GM21390 (cell line): ENCODE measurements around the gene CHAF1A.
A peak's percentile ranks its signal among the peaks of the same experiment; 100 is the strongest.

Experiments used
- ATAC-seq: cut with Tn5 transposase; IDR thresholded peaks from one replicate; pipeline ENCODE4 v1.9.1; 2021; ENCODE audit not compliant: unreplicated experiment

CHAF1A gene

DNA sequence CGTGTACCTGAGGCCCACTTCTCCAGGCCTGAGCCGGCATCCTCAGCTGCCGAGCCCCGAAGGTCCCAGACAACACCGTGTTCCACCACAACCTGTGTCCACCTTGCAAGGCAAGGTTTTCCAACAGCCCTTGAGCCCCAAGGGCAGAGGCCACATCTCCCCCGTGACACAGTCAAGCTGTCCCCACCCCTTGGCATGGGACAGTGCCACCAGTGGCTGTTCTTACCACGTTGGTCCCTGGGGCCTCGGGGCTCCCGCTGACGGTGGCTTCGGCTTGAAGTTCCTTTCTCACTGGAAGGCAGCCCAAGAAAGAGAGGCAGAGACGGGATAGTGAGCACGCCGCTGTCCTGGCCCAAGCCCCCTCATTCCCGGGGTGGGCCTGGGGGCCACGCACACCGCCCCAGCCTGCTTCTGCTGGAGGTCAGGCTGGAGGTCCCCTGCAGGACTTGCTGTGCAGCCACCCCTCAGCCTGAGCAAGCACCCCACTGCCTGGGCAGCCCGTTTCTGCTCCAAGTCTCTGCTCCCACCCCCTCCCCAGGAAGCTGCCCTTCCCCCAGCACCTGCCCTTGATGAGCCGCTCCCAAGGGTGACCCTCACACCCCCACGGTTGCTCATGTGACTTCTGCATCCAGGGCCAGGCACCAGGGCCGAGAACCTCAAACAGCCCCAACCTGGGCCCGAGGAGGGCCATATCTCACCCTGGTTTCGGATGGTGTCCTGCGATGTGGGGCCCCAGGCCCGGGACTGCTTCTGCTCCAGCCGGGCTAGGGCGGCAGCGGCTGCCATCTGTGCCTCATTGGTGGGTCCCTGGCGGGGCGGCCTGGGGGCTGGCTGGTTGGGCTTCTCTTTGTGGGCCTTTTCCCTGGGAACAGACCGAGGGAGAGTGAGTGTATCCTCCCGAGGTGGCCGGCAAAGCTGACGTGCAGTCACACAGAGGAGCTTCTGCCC, 51.1 kb downstream of the CHAF1A start:
- no peak for ATAC-seq

DNA sequence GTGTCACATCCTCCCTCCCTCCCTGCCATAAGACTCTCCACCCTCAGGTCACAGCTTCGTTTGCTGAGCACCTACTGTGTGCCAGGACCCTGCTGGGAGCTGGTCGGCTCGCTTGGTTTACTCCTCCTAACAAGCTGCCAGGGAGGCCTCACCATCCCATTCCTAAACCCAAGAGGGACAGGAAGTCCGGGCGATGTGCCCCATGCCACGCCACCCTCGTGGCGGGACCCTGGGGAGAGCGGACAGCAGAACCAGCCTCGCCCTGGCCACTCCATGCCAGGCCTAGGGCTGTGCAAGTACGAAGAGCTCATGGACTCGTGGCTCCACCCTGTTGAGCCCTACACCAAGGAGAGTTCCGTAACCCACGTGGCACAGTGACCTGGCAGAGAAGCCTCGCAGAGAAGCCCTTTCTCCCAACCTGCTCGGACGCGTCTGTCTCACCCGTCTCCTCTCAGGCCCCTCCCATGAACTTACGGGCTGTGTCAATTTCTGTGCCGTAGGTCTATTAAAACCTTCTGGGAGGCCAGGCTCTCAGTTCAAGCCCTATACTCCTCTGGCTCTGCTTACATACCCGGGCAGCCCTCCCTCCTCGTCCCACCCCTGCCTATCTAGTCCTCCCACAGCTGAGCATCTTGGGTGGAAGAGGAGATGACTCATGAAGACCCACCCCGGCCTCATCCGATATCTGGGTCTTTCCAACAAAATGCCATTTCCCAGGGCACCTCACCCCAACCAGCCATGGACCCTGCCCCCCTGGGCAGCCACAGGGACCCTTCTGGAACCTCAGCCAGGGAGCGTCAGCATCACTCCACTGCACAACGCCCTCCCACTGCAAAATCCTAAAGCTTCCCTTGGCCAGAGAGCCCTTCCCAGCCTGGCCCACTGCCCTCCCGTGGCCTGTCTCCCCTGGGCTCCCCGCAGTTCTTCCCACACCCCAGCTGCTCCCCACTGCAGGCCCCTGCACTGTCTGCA, 52.6 kb downstream of the CHAF1A start:
- ATAC-seq = no peak

DNA sequence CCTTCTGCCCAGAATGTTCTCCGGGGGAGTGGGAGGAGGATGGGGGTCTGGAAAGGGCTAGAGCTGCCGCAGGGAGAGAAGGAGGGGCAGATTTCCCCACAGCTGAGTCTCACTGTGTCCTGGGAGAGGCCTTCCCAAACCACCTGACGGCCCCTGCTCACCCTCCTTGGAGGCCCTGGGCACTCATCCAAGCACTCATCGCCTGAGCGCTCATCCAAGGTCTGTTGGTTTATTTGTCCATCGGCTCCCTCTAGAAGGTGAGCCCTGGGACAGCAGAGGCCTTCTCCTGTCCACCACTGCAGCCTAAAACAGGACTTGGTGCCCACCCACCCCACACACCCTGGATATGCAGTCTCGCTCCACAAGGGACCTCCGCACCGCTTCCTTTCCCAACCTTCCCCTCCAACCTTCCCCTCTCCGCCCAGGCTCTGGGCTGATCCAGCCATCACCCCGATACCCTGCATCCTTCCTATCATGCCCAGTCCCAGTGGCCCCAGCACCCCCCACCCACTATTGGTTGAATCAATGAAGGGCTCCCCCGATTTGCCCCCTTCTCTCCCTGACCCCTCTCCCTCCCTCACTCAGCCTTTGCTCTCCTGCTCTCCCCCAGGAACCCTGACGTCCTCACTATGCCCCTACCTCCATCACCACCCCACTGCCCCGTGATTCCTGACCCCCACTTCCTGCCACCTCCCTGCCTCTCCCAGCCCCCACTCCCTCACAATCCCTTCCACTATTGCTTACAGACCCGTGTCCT, 53.5 kb downstream of the CHAF1A start:
- ATAC-seq = no peak

DNA sequence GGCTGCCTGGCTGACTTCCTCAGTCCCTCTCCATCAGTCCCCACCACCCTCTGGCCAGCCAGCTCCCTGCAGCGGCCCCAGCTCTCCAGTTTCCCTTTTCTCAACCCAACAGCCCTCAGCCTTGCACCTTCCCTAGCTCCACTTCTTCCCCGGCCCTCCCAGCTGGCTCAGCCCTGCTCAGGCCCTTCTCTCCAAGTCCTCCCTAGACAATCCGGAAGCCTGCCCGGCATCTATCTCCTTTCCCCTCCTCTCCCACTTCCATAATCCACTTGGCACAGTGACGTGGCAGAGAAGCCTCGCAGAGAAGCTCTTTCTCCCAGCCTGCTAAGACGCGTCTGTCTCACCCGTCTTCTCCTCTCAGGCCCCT, 54.0 kb downstream of the CHAF1A start:
- ATAC-seq = no peak

DNA sequence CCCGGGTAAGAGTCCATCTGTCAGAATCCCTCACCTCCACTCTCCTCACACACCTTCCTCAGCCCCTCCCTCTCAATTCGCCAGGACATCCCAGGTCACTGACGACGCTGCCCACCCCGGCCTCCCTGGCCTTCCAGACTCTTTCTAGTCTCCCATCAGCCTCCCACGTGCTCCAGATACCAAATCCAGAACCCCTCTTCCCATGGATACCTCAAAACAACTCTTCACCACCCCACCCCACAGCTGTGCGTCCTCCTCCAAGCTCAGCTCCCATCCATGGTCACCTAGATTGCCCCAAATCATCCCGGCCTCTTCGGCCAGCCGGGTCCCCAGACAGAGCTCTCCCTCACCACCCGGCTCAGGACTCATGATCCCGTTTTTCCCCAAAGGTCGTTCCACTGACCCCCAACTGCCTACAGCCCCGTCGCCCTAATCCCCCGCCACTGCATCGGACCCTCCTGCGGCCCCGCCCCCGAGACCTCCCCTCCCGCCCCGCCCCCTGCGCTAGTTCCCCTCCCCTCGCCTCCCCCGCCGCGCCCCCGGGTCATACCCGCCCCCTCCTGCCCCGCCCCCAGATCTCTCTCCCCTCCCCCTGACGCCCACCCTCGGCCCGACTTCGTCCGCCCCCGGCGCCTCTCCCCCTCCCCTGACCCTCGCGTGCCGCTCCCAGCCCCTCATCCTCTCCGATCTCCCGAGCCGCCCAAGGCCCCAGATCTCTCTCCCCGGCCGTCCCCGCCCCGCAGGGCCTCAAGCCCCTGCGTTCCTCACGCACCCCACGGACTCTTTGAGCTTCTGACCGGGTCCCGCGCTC, 54.6 kb downstream of the CHAF1A start:
- ATAC-seq = no peak

DNA sequence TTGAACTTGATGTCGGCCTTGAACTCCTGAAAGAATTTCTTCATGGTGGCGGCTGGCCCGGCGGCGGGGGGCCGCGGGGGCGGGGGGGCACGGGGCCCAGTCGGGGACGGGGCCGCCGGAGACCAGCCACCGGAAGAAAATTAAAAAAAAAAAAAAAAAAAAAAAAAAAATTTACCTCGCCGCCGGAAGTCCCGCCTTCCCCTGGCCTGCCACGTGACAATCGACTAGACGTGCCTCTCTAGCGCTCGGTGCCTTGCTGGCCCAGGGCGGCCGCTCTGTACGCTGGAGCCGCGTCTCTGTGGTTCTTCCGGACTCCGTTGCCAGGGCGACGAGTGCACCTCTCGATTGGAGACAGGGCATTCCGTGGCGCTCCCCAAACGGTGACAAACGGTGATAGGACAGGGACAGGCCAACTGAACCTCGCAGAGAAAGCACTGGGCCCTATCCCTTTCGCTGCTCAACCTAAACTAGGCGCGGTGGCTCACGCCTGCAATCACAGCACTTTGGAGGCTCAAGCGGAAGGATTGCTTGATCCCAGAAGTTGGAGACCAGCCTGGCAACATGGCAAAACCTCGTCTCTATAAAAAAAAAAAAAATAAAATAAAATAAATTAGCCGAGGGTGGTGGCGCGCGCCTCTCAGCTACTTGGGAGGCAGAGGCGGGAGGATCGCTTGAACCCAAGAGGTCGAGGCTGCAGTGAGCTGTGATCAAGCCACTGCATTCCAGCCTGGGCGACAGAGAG, 55.4 kb downstream of the CHAF1A start, which contains the start of gene UBXN6:
Gene UBXN6, minus strand, starts transcription at position 141 of the 742 bp plus-strand sequence. Its CDS starts 97 bp downstream, at position 44.
- peak; percentile 88 for ATAC-seq

DNA sequence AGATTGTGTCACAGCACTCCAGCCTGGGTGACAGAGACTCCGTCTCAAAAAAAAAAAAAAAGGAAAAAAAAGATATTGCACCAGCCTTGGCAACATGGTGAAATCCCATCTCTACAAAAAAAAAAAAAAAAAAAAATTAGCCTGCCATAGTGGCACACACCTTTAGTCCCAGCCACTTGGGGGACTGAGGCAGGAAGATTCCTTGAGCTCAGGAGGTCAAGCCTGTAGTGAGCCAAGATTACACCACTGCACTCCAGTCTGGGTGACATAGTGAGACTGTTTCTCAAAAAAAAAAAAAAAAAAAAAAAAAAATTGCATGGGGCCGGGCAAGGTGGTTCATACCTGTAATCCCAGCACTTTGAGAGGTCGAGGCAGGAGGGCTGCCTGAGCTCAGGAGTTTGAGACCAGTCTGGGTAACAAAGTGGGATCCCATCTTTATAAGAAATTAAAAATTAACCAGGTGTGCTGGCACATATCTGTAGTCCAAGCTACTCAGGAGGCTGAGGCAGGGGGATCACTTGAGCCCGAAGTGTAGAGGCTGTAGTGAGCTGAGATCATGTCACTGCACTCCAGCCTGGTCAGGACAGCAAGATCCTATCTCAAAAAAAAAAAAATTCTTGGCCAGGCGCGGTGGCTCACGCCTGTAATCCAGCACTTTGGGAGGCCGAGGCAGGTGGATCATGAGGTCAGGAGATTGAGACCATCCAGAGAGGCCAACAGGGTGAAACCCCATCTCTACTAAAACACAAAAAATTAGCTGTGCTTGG, 62.6 kb downstream of the CHAF1A start:
- ATAC-seq = no peak

DNA sequence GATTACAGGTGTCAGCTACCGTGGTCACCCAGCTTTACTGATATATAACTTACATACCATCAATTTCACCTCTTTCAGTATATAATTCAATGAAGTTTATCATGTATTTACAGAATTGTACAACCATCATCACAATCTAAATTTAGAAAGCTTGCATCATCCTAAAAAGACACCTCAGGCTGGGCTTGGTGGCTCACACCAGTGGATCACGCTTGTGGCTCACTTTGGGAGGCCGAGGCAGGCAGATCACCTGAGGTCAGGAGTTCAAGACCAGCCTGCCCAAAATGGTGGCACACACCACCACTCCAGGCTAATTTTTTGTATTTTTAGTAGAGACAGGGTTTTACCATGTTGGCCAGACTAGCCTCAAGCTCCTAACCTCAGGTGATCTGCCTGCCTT, 65.4 kb downstream of the CHAF1A start:
- no peak for ATAC-seq

DNA sequence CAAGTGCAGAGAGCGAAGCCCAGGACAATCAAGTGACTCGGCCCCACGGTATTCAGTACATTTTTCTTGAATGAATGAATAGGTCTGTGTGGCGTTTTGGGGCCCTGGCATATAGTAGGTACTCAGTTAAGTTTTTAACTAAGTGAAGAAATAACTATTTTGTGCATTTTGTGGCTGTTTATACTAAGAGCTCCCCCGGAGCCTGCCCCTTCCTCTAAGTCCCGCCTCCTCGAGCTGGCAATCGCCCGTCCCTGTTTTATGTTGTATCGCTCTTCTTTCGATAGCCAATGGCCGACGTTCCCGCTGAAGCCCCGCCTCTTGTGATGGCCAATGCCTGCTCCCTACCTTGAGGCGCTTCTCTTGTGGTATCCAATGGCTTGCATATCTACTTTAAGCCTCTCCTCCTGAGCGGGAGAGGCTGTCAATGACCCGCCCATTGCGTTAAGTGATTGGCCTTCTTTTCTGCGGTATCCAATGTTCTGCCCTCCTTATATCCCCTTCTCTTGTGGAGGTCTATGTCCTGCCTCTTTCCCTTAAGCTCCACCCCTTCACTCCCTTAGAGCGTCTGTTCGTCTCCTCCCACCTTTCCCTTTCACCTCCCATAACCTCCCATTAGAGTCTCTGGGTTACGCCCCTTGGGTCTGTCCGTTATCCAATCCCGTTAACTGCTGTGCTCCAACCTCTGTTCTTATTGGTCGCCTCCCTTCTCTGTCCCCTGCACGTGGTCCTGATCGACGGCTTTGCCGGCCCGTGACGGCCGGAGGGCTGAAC, 69.1 kb downstream of the CHAF1A start:
- ATAC-seq = peak; percentile 80

DNA sequence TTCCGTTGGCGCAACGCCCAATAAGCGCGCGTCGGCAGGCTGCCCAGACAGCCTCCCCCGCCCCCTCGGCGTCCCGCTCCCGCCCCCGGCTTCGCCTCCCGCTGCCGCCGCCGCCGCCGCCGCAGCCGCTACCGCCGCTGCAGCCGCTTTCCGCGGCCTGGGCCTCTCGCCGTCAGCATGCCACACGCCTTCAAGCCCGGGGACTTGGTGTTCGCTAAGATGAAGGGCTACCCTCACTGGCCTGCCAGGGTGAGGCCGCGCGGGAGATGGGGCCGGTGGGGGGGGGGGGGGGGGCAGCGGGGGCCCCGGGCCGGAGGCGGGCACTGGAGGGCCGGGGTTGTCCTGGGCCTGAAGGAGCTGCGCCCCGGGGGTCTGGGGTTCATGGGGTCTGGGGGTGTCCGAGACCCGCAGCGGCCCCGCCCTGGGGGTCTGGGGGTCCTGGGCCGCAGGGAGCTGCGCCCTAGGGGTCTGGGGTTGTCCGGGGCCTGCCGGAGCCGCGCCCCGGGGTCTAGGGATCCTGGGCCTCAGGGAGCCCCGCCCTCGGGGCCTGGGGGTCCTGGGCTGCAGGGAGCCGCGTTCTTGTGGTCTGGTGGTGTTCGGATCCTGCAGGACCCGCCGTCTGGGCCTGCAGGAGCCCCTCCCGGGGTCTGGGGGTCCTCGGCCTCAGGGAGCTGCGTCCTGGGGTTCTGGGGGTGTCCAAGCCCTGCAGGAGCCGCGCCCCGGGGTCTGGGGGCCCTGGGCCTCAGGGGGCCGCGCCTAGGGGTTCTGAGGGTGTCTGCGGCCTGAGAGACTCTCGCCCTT, 69.9 kb downstream of the CHAF1A start, which contains the start of gene HDGFL2:
Gene HDGFL2, plus strand, starts transcription at position 124 of the 801 bp plus-strand sequence. Its CDS starts 54 bp downstream, at position 178.
- no peak for ATAC-seq

DNA sequence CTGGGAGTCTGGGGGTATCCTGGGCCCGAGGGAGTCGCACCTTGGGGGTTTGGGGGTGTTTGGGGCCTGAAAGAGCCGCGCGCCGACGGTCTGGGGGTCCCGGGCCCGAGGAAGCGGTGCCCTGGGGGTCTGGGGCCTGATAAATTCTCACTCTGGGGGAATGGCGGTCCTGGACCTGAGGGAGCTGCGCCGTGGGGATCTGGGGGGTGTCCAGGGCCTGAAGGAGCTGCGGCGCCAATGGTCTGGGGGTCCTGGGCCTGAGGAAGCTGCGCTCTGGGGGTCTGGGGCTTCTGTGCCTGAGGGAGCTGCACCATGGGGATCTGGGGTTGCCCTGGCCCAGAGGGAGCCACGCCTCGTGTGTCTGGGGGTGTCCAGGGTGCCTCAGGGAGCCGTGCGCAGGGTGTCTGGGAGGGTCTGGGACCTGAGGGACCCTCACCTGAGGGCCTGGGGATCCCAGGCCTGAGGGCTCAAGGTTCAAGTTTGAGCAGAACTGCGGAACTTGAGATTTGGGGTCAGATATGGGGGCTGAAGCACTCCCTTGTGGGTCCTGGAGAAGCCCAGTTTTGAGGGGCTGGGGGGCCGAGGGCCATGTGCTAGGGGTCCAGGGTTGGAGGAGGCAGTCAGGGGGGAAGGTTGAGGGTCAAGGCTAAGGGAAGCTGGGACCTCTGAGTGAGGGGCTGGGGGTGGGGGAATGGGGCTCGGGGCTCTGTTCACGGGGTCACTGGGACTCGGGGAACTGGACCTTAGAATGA, 70.7 kb downstream of the CHAF1A start:
- ATAC-seq = no peak

DNA sequence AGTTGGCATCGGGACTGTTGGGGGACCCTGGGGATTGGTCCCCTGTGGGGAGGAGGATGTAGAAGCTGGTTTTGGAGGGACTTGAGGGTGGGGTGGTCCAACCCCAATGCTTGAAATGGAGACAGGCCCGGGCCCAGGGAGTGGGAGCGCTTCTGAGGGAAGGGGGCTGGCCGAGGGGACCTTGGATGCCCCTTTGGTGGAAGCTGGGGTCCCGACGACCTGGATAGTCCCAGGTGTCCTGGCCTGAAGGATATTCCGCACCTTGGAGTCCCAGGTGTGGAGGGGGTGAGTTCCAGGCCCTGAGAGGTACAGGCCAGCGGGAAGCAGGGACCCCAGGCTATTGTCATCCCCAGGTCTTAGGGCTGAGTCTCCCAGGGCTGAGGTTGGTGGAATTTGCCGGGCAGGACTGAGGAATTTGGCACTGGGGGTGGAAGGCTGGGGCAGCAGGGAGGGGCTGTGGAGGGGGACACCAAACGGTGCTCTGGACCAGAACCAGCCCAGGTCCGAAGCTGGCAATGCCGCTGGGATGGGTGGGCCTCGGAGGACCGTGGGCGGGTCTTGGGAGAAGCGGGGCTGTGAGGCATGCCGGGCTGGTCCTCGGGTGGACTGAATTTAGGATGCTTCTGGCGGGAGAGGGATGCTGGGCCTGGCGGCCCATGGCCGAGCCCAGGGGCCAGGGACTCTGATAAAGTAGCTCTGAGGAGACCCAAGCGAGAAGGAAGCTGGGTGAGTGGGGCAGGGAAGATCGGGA, 71.5 kb downstream of the CHAF1A start:
- ATAC-seq = no peak

DNA sequence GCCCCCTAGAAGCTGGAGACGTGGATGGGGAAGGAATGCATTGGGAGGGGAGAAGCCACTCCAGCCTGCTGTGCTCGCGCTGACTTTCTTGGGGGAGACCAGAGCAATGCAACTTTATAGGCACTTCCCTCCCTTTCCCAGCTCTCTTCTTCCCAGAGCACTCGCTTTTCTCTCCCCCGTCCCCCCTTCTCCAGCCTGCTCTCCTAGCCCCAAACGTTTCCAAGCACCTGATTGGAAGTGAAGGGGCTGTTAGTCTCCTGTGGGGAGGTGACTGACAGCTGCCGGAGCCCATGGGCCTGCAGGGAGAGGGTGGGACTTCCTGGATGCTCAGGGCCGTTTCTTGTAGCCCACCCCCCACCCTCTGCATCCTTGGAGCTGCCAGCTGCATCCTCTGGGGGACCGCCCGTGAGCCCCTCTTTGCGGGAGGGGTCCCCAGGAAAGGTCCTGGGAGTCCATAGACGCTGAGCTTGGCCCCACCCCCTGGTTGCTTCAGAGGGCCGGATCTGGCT, 72.1 kb downstream of the CHAF1A start:
- no peak for ATAC-seq

DNA sequence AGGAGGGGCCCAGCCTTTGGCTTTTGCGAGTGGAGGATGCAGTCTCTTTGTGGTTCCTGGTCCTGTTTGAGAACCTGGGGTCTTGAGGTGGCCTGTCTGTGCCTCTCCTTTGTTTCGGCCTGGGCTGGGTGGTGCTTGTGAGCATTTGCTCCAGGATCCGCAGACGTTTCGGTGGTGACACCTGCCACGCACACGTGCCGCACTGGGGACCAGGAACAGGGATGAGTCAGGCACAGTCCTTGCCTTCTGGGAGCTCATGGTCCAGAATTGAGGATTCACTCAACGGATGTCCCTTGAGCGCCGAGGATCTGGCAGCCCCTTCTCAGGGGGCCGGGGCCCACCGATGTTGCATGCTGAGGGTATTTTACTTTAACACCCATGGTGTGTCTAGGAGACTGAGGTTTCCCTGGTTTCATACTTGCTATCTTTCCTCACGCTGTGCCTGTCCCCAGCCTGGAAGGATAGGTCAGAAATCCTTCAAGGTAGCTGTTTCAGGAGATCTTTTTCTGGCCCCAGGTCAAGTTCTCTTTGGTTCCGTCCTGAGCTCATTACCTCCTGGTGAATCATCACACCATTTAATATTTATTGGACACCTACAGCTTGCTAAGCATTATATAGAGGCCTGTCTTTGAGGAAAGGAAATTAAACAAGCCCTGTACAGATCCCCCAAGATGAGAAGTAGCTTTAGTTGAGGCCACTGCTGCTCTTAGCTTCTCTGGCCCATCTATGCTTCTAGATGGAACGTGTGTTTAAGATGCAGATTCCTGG, 74.8 kb downstream of the CHAF1A start:
- ATAC-seq = no peak
